SIG-M5 (cell line): ENCODE data around the gene NDUFB6.
"Not testable (repeated sequence)": the region's sequence is repeated elsewhere in the genome, so short reads cannot be mapped to it uniquely, and the experiment has no call there.

ENCODE experiments used
- DNase-seq: peaks from one replicate; lab custom pipeline; 2025; lab: John Stamatoyannopoulos, UW

Gene NDUFB6

GRCh38 chr9:32570262-32570661, 2.7 kb downstream of the NDUFB6 start:
- no peak for DNase-seq

- DNase-seq: no peak
These were observed 6.2 kb downstream of the NDUFB6 start for GRCh38 chr9:32566770-32567169.

- no peak for DNase-seq
These were observed 7.0 kb downstream of the NDUFB6 start for GRCh38 chr9:32565967-32566366.

GRCh38 chr9:32558408-32558934, 14.5 kb downstream of the NDUFB6 start:
- DNase-seq: no peak

- DNase-seq: no peak
These were observed 18.4 kb downstream of the NDUFB6 start for GRCh38 chr9:32554591-32554990.

- no peak for DNase-seq
These were observed 18.9 kb downstream of the NDUFB6 start for GRCh38 chr9:32554107-32554506.

- peak; percentile 40 for DNase-seq
These were observed 20.6 kb downstream of the NDUFB6 start, which contains the start of the genes SMIM27 and TOPORS for GRCh38 chr9:32552172-32552872. TSS of gene SMIM27 (plus strand) at chr9:32552327. CDS start at chr9:32552435, 108 bp downstream. TSS of gene TOPORS (minus strand) at chr9:32552586. CDS start at chr9:32552436, 150 bp downstream.

GRCh38 chr9:32551276-32552051, 21.5 kb downstream of the NDUFB6 start:
- no peak for DNase-seq

GRCh38 chr9:32550562-32551275, 22.2 kb downstream of the NDUFB6 start:
- DNase-seq: peak; percentile 22

- DNase-seq: no peak
These were observed 22.8 kb downstream of the NDUFB6 start for GRCh38 chr9:32550150-32550561.

- DNase-seq: not testable (repeated sequence)
These were observed 24.7 kb downstream of the NDUFB6 start for GRCh38 chr9:32548213-32548612.

- DNase-seq: no peak
These were observed 27.1 kb downstream of the NDUFB6 start for GRCh38 chr9:32545884-32546283.

GRCh38 chr9:32543047-32543446, 29.9 kb downstream of the NDUFB6 start:
- DNase-seq: no peak

GRCh38 chr9:32533816-32534215, 39.1 kb downstream of the NDUFB6 start:
- DNase-seq: no peak

GRCh38 chr9:32533336-32533735, 39.6 kb downstream of the NDUFB6 start:
- DNase-seq: no peak

- DNase-seq: no peak
These were observed 46.3 kb downstream of the NDUFB6 start for GRCh38 chr9:32526707-32527048.

GRCh38 chr9:32526041-32526706, 46.8 kb downstream of the NDUFB6 start, which contains the start of gene RIGI:
TSS of gene RIGI (minus strand) at chr9:32526196. CDS start at chr9:32526166, 30 bp downstream.
- no peak for DNase-seq

GRCh38 chr9:32525709-32526030, 47.3 kb downstream of the NDUFB6 start:
- DNase-seq: no peak

- no peak for DNase-seq
These were observed 47.9 kb downstream of the NDUFB6 start for GRCh38 chr9:32524892-32525708.

GRCh38 chr9:32524558-32524891, 48.4 kb downstream of the NDUFB6 start:
- DNase-seq: not testable (repeated sequence)

- DNase-seq: no peak
These were observed 49.0 kb downstream of the NDUFB6 start for GRCh38 chr9:32523910-32524309.
